ENCODE measurements around the gene MAZ. TPM values are rescaled to one million over a fixed set of nuclear protein-coding genes. Genes with fewer than 3 reads are reported as not detected.
A peak's percentile ranks its signal among the peaks of the same experiment; 100 is the strongest.

The MAZ gene
- total and polyA plus RNA-seq, 2 of the 13 experiments (the other 11 are each of a cell fraction or from before 2014, with no cell fraction given) = 203 to 277 TPM

DNA sequence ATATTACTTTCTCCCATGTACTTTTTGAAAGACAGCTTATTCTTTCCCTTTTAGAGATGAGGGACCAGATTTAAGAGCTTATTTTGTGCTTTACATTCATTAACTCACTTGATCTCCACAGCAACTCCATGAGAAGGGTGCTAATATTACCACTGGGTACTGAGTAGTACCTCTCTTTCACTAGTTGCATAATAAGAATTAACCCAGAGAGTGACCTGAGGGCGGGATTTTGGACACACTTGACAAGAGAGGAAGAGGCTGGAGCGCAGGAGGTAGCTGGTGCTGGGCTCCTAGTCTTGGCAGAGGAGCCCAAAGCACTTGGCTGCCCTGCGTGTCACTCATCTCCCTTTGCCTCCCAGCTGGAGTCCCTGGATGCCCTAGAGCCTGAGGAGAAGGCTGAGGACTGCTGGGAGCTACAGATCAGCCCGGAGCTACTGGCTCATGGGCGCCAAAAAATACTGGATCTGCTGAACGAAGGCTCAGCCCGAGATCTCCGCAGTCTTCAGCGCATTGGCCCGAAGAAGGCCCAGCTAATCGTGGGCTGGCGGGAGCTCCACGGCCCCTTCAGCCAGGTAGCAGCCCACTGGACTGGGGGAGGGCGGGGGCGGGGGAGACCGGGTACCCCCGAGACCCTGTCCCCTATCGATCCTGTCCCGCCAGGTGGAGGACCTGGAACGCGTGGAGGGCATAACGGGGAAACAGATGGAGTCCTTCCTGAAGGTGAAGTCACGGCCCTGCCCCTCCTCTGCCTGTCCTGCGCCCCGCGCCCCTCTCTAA lies 1.7 kb upstream of the MAZ start (continued):
- no peak for TF ChIP-seq ARID5B (CRISPR knock-in tag; IDR thresholded peaks at IDR 0.05)
- TF ChIP-seq FOXP4 (CRISPR knock-in tag; IDR thresholded peaks at IDR 0.05) = no peak
- TF ChIP-seq ARHGAP35 (CRISPR knock-in tag; IDR thresholded peaks at IDR 0.05; ENCODE audit: borderline replicate concordance) = no peak
- no peak; the same call in 1 of the 2 replicates for TF ChIP-seq ELF1 (CRISPR knock-in tag; IDR thresholded peaks at IDR 0.05)
- no peak for TF ChIP-seq ZNF251 (CRISPR knock-in tag; IDR thresholded peaks at IDR 0.05)
- TF ChIP-seq ONECUT2 (CRISPR knock-in tag; IDR thresholded peaks at IDR 0.05) = 0 out of 2 replicates have a peak, but pooled peaks have one; percentile 27
- TF ChIP-seq ZNF781 (CRISPR knock-in tag; IDR thresholded peaks at IDR 0.05; ENCODE audit: borderline replicate concordance, not compliant biosample characterization) = no peak
- no peak for TF ChIP-seq ZSCAN29 (CRISPR knock-in tag; conservative IDR thresholded peaks at IDR 0.05)
- TF ChIP-seq CTCF (CRISPR knock-in tag; IDR thresholded peaks at IDR 0.05) = no peak
- TF ChIP-seq CBX2 (IDR thresholded peaks at IDR 0.05; ENCODE audit: low read depth, low read length) = no peak
- no peak for TF ChIP-seq CBX2 (CRISPR knock-in tag; IDR thresholded peaks at IDR 0.05; ENCODE audit: low read depth)
- TF ChIP-seq E2F2 (CRISPR knock-in tag; IDR thresholded peaks at IDR 0.05; ENCODE audit: borderline replicate concordance) = 0 out of 2 replicates have a peak, but pooled peaks have one; percentile 62
- no peak for TF ChIP-seq SNRNP70 (IDR thresholded peaks at IDR 0.05; ENCODE audit: low read depth, low read length)
- no peak for TF ChIP-seq SALL2 (CRISPR knock-in tag; IDR thresholded peaks at IDR 0.05)
- TF ChIP-seq ZBTB39 (CRISPR knock-in tag; IDR thresholded peaks at IDR 0.05) = 0 out of 2 replicates have a peak, but pooled peaks have one; percentile 24
- TF ChIP-seq HNRNPH1 (optimal IDR thresholded peaks at IDR 0.05; ENCODE audit: low read depth, low read length) = no peak
- no peak for TF ChIP-seq EHMT2 (IDR thresholded peaks at IDR 0.05; ENCODE audit: borderline replicate concordance, low read depth, low read length)

All from HepG2 (cell line).